ENCODE data around the gene INSC.

DNA sequence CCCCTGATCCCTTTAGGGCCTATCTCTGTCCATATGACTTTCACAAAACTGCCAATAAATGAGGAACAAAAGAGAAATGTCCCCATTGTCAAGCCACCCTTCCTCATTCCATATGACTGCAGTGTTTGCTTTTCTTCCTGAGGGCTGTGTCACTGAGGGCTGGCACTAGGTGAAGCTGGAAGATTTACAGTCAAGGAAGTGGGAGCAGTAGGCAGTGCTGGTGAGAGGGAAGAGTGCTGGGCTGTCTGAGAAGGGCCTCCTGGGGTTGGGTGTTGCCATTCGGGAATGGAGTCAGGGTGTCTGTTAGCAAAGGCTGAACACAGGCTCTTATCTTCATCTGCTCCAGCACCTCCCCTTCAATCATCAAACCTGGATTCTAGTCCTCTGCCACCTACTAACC is 30.9 kb downstream of the INSC start:
- TF ChIP-seq, protein P1, sequence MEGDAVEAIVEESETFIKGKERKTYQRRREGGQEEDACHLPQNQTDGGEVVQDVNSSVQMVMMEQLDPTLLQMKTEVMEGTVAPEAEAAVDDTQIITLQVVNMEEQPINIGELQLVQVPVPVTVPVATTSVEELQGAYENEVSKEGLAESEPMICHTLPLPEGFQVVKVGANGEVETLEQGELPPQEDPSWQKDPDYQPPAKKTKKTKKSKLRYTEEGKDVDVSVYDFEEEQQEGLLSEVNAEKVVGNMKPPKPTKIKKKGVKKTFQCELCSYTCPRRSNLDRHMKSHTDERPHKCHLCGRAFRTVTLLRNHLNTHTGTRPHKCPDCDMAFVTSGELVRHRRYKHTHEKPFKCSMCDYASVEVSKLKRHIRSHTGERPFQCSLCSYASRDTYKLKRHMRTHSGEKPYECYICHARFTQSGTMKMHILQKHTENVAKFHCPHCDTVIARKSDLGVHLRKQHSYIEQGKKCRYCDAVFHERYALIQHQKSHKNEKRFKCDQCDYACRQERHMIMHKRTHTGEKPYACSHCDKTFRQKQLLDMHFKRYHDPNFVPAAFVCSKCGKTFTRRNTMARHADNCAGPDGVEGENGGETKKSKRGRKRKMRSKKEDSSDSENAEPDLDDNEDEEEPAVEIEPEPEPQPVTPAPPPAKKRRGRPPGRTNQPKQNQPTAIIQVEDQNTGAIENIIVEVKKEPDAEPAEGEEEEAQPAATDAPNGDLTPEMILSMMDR (IDR thresholded peaks at IDR 0.05): no peak
- no peak for TF ChIP-seq POLR2AphosphoS5 (IDR thresholded peaks at IDR 0.05)
- TF ChIP-seq POLR2A (IDR thresholded peaks at IDR 0.05): no peak

Data from sigmoid colon (tissue), 4 donors.